Measurements from ENCODE around the gene SAMD11. TPM values are rescaled to one million over a fixed set of nuclear protein-coding genes. Genes with fewer than 3 reads are reported as not detected.

The SAMD11 gene
- total RNA-seq, 1 experiment from 2014 or later, result 13.5 TPM

- H3K27ac Mint-ChIP-seq, result no peak overlapping the region
- peaks cover 6 to 9% of the 10 kb centered on the region in 2 experiments; a peak in 3 of 4 replicates for H3K4me1 Mint-ChIP-seq
- Histone ChIP-seq H3K23me2 (ENCODE audit: insufficient read length, low read depth, low read length, poor library complexity, severe bottlenecking) (no peaks in the 10 kb centered on the region), H3K4me2 (ENCODE audit: insufficient read depth, insufficient read length, low read length) (no peak overlapping the region), H4K91ac (ENCODE audit: insufficient read length, low read depth, low read length) (no peak overlapping the region), H2BK12ac (ENCODE audit: insufficient read length, low read depth, low read length) (no peak overlapping the region), H3K4me1 (ENCODE audit: insufficient read depth, low read length) (no peaks in the 10 kb centered on the region), H2BK20ac (ENCODE audit: low read depth, low read length, poor library complexity, severe bottlenecking) (no peak overlapping the region), H2AFZ (ENCODE audit: low read length) (no peak overlapping the region), H3K14ac (ENCODE audit: insufficient read depth, low read length) (no peak overlapping the region; the same call in 1 of the 2 replicates), H3K9me3 (ENCODE audit: control insufficient read depth, low read depth, low read length) (no peaks in the 10 kb centered on the region), H3K79me1 (ENCODE audit: insufficient read depth, low read depth, low read length, poor library complexity, severe bottlenecking) (no peaks in the 10 kb centered on the region), H3K9ac (ENCODE audit: extremely low read depth, insufficient read length, low read length) (no peak overlapping the region), H2AK5ac (ENCODE audit: insufficient read length, low read length) (no peak overlapping the region), H2BK15ac (ENCODE audit: low read depth, low read length) (no peak overlapping the region), H4K20me1 (ENCODE audit: control insufficient read depth, insufficient read depth, insufficient read length) (no peaks in the 10 kb centered on the region), H3K4ac (ENCODE audit: low read depth, low read length) (no peak overlapping the region), H3K18ac (ENCODE audit: insufficient read length, low read depth, low read length) (no peak overlapping the region), H3K23ac (ENCODE audit: insufficient read length, low read depth, low read length) (no peak overlapping the region), H2BK120ac (ENCODE audit: low read depth, low read length, poor library complexity, severe bottlenecking) (no peak overlapping the region), H2BK5ac (ENCODE audit: insufficient read length, low read length) (no peak overlapping the region), H4K8ac (replicated peaks; ENCODE audit: insufficient read length, low read depth, low read length) (no peak overlapping the region), H3T11ph (ENCODE audit: low read length) (no peak overlapping the region), H4K5ac (ENCODE audit: insufficient read length, low read depth, low read length) (no peak overlapping the region), H3K27ac (ENCODE audit: insufficient read length, low read depth, low read length) (no peak overlapping the region), H3K27me3 (ENCODE audit: insufficient read depth, low read length) (no peaks in the 10 kb centered on the region; the same call in 1 of the 2 replicates), H3K56ac (ENCODE audit: insufficient read length, low read depth, low read length) (no peak overlapping the region), H3K79me2 (ENCODE audit: insufficient read depth, low read length) (no peaks in the 10 kb centered on the region)
- peaks cover 0 to 2% (median 0%) of the 10 kb centered on the region in 3 experiments; a peak in 1 of 7 replicates for H3K36me3 Mint-ChIP-seq (ENCODE audit: insufficient read depth in 1 of 3, low read depth in 3 of 3)
- TF ChIP-seq, protein P1, sequence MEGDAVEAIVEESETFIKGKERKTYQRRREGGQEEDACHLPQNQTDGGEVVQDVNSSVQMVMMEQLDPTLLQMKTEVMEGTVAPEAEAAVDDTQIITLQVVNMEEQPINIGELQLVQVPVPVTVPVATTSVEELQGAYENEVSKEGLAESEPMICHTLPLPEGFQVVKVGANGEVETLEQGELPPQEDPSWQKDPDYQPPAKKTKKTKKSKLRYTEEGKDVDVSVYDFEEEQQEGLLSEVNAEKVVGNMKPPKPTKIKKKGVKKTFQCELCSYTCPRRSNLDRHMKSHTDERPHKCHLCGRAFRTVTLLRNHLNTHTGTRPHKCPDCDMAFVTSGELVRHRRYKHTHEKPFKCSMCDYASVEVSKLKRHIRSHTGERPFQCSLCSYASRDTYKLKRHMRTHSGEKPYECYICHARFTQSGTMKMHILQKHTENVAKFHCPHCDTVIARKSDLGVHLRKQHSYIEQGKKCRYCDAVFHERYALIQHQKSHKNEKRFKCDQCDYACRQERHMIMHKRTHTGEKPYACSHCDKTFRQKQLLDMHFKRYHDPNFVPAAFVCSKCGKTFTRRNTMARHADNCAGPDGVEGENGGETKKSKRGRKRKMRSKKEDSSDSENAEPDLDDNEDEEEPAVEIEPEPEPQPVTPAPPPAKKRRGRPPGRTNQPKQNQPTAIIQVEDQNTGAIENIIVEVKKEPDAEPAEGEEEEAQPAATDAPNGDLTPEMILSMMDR (conservative IDR thresholded peaks at IDR 0.05), result no peak
- H3K9me3 Mint-ChIP-seq, result peaks cover 0 to 2% of the 10 kb centered on the region in 2 experiments; a peak in 2 of 5 replicates
- DNase-seq, result no peak
- WGBS (ENCODE audit: extremely low coverage, insufficient read length, low lambda C conversion rate), result no CpG with 5 or more reads among the region's 21 CpGs
- H3K4me3 Mint-ChIP-seq, result no peak overlapping the region
- peaks cover 87% of the 10 kb centered on the region for H3K27me3 Mint-ChIP-seq (ENCODE audit: low read depth)
These were observed 9.4 kb upstream of the SAMD11 start for GRCh38 chr1:914131-914890.

All from H9 (cell line).